Left renal pelvis (tissue), 4 donors: ENCODE data around the gene HDAC4. TPM values are rescaled to one million over a fixed set of nuclear protein-coding genes. Genes with fewer than 3 reads are reported as not detected.
"Not testable (repeated sequence)": the region's sequence is repeated elsewhere in the genome, so short reads cannot be mapped to it uniquely, and the experiment has no call there.

Experiments
- DNase-seq, 4 donors: peaks; one replicate each; pipeline ENCODE4 v3.0.0-alpha.2; 2013; ENCODE audit warnings: low read depth in 4 of 4, low spot score in 3 of 4
- polyA plus RNA-seq, 4 donors: library from polyadenylated mRNA; unstranded; fragments of 120-200 nt; gene quantifications; one replicate each; pipeline ENCODE4 v1.2.1, GENCODE V29; 2013; ENCODE audit not compliant: insufficient read length in 4 of 4

Gene HDAC4
- polyA plus RNA-seq, 4 donors, result 12.9 to 15.4 (median 14.4) TPM

GRCh38 chr2:239288237-239288636 lies 112.6 kb downstream of the HDAC4 start:
- no peak for DNase-seq

GRCh38 chr2:239287461-239287860 lies 113.4 kb downstream of the HDAC4 start:
- DNase-seq, result no peak

- DNase-seq, result no peak
Measured at GRCh38 chr2:239286901-239287300, 113.9 kb downstream of the HDAC4 start.

GRCh38 chr2:239285932-239286230 lies 114.9 kb downstream of the HDAC4 start:
- no peak for DNase-seq

DNA sequence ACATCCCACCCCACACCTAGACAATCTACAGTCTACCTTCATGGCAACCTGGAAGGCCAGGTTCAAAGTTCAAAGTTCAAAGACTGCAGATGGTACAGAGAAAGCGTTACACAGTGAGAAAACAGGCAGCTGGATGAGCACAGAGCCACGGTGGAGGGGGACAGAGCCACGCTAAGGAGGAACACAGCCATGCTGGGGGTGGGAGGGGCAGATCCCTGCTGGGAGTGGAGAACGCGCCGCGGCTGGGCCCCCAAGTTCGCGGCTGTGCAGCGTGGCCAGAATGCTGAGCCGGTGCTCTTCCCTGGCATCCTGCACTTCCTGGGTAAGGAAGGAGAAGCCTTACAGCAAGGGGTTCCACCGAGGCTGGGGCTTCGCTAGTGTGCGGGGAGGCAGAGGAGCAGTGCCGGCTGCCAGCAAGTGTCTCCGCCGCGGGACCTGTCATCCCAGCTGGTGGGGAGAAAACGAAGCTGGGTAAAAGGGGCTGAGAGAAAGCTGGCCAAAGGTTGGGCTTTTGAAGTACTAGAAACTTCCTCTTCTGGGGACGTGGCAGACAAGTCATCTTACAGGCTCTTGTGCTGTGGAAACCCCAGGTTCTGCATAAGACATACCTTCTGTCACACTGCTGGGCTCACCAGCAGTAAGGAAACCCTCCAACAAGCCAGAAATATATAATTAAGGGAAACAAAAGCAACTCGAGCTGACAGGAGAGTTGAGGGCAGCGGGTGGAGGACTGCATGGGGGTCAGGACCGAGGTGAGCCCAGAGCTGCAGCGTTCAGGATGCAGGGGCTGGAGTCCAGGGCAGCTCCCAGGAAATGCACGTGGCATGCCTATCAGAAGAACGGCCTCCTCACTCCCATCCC lies 115.5 kb downstream of the HDAC4 start:
- no peak for DNase-seq

DNA sequence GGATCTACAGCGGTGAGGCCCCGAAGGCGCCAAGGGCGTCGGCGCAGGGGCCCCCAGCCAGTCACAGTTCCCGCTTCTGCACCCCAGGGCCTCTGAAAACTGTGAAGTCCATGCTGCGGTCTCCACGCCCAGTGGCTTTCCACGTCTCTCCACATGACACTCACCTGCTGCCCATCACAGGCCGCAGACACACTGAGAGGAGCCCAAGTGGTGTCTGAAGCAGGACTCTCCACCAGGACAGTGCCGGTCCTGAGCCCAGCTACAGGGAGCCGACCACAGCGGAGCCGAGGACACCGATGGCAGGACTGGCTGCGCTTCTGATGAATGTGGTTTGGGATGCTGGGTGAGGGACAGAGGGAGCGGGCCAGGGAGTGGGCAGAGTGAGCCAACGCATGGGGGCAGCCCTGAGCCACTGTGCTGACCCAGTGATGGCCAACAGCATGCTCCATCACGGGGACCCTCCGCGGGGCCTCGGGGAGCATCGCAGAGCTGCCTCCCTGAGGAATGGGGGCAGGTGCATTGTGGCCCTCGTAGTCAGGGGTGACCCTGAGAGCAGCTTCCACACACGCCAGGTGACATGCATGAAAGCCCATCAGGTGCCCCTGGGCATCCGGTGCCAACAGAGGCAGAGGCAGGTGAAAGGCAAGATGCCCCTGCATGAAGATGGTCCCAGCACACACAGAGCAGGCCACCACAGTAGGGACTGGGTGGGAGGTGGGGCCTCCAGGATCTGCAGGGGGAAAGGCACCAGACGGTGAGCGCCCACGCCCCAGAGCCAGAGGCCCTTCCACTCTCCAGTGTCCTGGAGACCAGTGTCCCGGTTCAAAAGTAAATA lies 116.6 kb downstream of the HDAC4 start:
- DNase-seq, result no peak

- no peak for DNase-seq
Measured at GRCh38 chr2:239283288-239283945, 117.4 kb downstream of the HDAC4 start.

- no peak for DNase-seq
Measured at GRCh38 chr2:239282448-239283287, 118.2 kb downstream of the HDAC4 start.

DNA sequence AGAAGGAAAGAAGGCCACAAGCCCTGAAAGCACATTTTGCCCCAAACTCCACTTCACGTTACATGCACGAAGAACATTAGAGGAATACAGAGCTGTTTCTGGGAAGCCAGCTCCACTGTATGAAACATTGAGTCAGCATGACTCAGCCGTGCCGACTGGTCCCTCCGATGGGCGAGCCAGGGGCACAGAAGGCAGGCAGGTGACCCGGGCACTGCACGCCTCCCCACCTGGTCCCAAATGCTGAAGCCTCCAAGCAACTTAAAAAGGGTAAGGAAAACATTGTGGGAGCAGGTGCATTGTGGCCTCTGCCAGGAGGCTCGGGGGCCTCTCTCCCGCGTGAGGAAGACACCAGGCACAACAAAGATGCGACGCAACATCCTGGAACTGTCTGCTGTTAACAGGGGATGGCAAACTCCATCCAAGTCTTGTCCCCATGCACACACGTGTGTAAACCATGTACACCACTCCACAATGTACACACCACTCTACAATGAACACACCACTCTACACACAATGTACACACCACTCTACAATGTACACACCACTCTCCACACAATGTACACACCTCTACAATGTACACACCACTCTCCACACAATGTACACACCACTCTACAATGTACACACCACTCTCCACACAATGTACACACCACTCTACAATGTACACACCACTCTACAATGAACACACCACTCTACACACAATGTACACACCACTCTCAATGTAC lies 120.4 kb downstream of the HDAC4 start:
- not testable (repeated sequence) for DNase-seq

DNA sequence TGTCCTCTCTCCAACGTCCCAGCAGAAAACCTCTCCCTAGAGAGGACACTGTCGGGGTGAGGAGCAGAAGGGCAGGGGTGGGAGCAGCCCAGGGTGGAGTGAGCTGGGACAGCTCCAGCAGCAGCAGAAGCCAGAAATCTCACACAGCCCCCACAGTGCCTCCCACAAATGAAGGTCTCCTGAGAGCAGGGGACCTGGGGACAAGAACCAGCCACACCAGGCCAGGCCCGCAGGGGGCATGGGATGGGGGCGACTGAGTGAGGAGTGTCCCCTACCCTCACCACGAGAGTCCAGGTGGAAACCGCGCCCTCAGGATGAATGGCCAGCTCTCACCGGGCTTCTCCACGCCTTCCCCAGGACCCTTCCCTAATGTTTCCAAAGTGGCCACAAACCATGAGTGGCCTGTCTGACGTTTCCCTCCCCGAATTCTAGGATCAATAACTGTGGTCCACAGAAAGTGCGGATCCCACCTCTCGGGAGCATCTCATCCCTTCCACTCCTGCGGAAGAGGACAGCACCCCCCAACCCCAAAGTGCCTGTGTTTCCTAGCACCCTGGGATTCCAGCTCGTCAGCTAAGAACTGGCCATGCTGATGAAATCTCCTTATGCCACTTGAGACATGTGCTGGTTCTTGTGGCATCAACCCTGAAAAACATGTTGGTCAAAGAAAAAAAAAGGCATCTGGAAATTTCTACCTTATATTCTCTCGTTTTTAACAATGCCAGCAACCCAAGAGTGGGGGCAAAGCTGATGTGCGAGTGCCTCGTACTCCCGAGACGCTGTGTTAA lies 121.1 kb downstream of the HDAC4 start:
- no peak for DNase-seq

- DNase-seq, result no peak
Measured at GRCh38 chr2:239278941-239279365, 121.9 kb downstream of the HDAC4 start.

DNA sequence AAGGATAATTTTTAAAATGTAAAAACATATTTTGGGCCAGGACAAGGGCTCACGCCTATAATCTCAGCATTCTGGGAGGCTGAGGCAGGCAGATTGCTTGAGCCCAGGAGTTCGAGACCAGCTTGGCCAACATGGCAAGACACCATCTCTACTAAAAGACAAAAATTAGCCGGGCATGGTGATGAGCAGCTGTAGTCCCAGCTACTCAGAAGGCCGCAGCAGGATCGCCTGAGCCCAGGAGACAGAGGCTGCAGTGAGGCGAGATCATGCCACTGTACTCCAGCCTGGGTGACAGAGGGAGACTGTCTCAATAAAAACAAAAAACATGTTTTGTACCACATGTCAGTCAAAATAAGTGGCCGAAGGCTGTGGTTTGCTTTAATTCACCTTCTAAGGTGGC lies 122.5 kb downstream of the HDAC4 start:
- no peak for DNase-seq

DNA sequence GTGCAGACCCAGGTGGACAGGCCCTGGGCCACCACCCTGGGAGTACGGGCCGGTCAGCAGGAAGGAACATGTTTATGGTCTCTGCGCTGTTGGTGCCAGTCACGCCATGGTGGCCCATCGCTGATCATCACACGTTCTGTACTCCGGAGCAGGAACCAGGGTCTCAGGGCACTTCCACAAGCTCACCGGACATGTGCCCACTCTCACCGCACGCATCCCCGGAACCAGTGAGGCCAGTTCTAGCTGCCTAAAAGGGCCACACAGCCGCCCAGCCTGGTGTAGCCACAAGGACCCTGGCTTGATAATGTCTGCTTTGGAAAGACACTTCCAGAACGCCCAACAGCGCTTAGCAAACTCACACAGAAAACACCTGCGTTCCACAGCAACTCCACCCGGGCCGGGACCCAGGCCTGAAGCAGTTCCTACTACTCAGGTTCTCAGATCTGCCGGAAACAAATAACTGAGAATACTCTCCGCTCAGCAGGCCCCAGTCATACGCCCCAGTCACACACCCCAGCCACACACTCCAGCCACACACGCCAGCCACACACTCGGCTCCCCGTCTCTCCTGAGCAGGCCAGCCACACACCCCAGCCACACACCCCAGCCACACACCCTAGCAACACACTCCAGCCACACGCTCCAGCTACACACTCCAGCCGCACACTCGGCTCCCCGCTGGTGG lies 123.3 kb downstream of the HDAC4 start:
- DNase-seq, result no peak

- no peak for DNase-seq
Measured at GRCh38 chr2:239276851-239277250, 124.0 kb downstream of the HDAC4 start.

DNA sequence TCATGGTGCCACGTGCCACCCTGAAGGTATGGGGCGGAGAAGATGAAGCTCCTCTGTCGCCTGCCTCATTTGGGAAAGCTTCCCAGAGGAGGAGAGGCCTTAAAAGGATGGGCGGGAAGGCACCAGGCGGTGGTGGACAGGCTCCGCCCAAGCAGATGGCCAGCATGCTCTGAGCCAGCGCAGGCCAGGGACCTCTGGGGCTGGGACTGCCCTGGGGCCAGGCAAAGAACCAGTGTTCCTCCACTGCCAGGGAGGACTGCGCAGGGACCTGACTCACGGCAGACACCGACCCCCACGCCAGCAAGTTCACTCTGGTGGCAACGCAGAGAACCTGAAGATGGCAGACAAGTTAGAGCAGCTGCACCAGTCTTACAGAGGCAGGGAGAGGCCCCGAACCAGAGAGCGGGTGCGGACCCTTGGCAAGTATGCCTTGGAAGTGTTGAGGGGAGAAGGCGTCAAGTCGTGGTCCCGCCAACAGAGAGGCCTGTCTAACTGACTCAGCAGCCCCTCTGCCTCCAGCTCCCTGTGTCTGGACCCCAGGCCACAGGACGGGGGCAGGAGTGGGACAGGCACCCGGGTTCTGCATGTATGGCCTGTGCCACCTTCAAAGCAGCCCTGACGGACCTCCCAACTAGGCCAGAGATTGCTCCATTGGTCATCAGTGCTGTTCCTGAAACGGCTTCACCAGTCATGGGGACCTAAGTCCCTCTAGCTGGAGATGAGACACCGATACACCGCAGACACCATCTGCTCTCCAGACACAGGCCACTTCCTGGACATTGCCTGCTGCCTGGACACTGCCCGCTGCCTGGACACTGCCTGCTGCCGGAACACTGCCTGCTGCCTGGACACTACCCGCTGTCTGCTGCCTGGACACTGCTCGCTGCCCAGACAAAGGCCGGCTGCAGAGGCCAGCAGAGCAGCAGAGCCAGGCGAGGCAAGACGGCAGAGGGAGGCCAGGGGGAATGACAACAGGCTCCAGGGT lies 124.7 kb downstream of the HDAC4 start:
- DNase-seq, result no peak

DNA sequence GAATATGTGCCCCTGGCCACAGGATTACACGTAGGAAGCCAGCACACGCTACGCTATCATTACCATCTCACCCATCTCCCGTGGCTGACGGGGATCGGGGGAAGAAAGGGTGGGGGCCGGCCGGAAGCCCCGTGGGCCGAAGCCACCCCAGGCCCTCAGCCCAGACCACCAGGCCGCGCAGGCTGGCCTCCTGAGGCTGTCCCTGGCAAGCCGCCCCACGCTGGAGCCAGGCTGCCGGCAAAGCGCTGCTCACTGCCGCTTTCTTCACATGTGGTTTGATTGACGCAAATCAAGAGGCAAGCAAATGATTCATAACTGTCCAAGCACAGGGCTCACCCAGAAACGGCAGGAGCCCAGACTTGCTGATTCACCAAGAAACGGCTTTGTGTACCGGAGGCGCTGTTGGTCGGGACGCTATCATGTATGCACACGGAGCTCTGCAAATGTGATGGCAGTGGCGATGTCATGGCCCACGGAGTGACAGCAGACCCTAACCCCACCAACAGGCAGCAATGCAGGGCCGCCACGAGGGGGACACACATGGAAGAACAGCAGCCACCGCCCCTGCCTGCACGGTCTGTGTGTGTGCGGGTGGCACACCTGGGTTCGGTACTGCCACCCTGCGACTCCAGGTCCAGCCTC lies 125.7 kb downstream of the HDAC4 start:
- DNase-seq, result no peak
